Tibial artery (tissue), 4 donors: ENCODE results near the gene TIMD4.
"Not testable (repeated sequence)": the region's sequence is repeated elsewhere in the genome, so short reads cannot be mapped to it uniquely, and the experiment has no call there.

Experiments used
- DNase-seq, 2 donors: peaks; one replicate each; pipeline ENCODE4 v3.0.0-alpha.2; 2019
- H3K27ac ChIP-seq, 2 donors: fragments of 200-600 bp; sonication (generic) in 1 of 2; 1 replicate in 1 of 2; 2 replicates in 1 of 2; pipeline ENCODE4 v1.5.1; 2018 to 2019; ENCODE audit warnings: mild to moderate bottlenecking in 1 of 2
- H3K27me3 ChIP-seq, 2 donors: fragments of 200-600 bp; sonication (generic) in 1 of 2; one replicate each; pipeline versions ENCODE4 v1.5.1 to v1.6.0; 2016 to 2019
- H3K36me3 ChIP-seq, 3 donors: fragments of 200-600 bp; sonication (generic) in 2 of 3; one replicate each; pipeline ENCODE4 v1.5.1; 2016 to 2019; ENCODE audit warnings: mild to moderate bottlenecking in 2 of 3
- H3K4me1 ChIP-seq, 4 donors: fragments of 200-600 bp; sonication (generic) in 2 of 4; 1 replicate in 3 of 4; 2 replicates in 1 of 4; pipeline ENCODE4 v1.5.1; 2016 to 2019
- H3K4me3 ChIP-seq, 2 donors: fragments of 200-600 bp; sonication (generic) in 1 of 2; 1 replicate in 1 of 2; 2 replicates in 1 of 2; pipeline ENCODE4 v1.5.1; 2018 to 2019; ENCODE audit warnings: mild to moderate bottlenecking in 2 of 2
- H3K9me3 ChIP-seq, 3 donors: fragments of 200-600 bp; sonication (generic) in 1 of 3; one replicate each; pipeline ENCODE4 v1.5.1; 2016 to 2019
- CTCF ChIP-seq, 2 experiments: fragments of 200-600 bp in 1 of 2; fragments of 450-650 bp in 1 of 2; IDR thresholded peaks; one replicate each; pipeline ENCODE4 v1.5.1; 2017 to 2019; ENCODE audit warnings: antibody characterized with exemption in 2 of 2, mild to moderate bottlenecking in 1 of 2, moderate library complexity in 1 of 2
- intact Hi-C: fragments of 100-400 bp; cut with DNase I; formaldehyde crosslinking; loops from one replicate; pipeline ENCODE4 v1.15.0; 2023; ENCODE audit warnings: low total_unique reads

TIMD4 gene

GRCh38 chr5:156951359-156951758 is 11.7 kb downstream of the TIMD4 start:
- DNase-seq, result no peak
- Histone ChIP-seq H3K27ac (no peak overlapping the region), H3K4me1 (no peaks in the 10 kb centered on the region), H3K4me3 (no peak overlapping the region), H3K36me3 (no peaks in the 10 kb centered on the region), H3K9me3 (no peaks in the 10 kb centered on the region), H3K27me3 (no peaks in the 10 kb centered on the region)
- TF ChIP-seq CTCF (IDR thresholded peaks at IDR 0.05), result no peak
- intact Hi-C loops, result loop anchor here (5.0 kb wide), 1 partner anchor 761 kb away; no protein-coding TSS in a partner anchor

GRCh38 chr5:156950716-156951115 is 12.3 kb downstream of the TIMD4 start:
- H3K9me3 ChIP-seq, result no peaks in the 10 kb centered on the region
- H3K27ac ChIP-seq, result no peak overlapping the region
- no peaks in the 10 kb centered on the region for H3K36me3 ChIP-seq
- no peak for TF ChIP-seq CTCF (IDR thresholded peaks at IDR 0.05)
- no peaks in the 10 kb centered on the region for H3K27me3 ChIP-seq
- H3K4me3 ChIP-seq, result no peak overlapping the region
- no peak for DNase-seq
- H3K4me1 ChIP-seq, result no peaks in the 10 kb centered on the region
- intact Hi-C loops, result loop anchor here (5.0 kb wide), 1 partner anchor 762 kb away; no protein-coding TSS in a partner anchor

DNA sequence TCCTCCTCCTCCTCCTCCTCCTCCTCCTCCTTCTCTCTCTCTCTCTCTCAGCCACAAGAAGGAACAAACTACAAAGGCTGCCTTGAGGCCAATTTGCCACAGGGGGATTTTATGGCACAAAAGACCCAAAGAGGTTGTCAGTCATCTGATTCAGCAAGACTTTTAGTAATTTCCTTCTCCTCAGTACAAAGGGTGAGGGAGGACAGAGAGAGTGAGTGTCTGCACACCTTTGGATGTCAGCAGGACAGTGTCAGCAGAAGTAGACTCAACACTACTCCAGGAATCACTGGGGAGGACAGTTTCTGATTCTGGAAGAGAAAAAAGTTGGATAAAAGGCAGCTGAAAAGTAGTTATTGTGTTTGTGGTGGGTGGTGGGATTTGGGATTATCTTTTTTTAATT is 13.6 kb downstream of the TIMD4 start:
- no peak for DNase-seq
- intact Hi-C loops, result no loop called here
- TF ChIP-seq CTCF (IDR thresholded peaks at IDR 0.05), result no peak

GRCh38 chr5:156947925-156948324 is 15.1 kb downstream of the TIMD4 start:
- no peak for TF ChIP-seq CTCF (IDR thresholded peaks at IDR 0.05)

More for the DNA sequence above, 13.6 kb downstream of the TIMD4 start:
- Histone ChIP-seq H3K27ac (no peak overlapping the region), H3K27me3 (no peaks in the 10 kb centered on the region), H3K4me3 (no peak overlapping the region), H3K36me3 (no peaks in the 10 kb centered on the region), H3K4me1 (no peaks in the 10 kb centered on the region), H3K9me3 (no peaks in the 10 kb centered on the region)

DNA sequence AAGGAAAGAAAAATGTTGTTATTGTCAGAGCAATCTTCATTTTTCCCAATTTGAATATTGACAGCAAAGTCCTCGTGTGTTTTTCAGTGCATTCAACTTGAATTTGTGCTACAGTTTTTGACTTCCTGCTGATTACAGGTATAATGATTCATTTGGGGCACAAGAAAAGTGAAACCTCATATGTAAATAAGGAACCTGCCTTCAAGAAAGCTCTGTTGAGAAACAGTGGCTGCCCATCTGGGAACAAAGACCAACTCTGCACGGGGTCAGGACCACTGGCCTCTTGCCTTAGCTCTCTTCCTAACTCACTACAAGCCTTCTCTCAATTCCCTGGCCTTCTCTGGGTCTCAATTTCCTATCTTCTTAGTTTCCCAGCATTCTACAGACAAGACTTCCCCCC is 21.0 kb downstream of the TIMD4 start:
- H3K9me3 ChIP-seq, result no peaks in the 10 kb centered on the region
- H3K36me3 ChIP-seq, result no peaks in the 10 kb centered on the region
- H3K27ac ChIP-seq, result no peak overlapping the region
- H3K4me3 ChIP-seq, result no peak overlapping the region
- TF ChIP-seq CTCF (IDR thresholded peaks at IDR 0.05), result no peak
- H3K27me3 ChIP-seq, result no peaks in the 10 kb centered on the region
- no peaks in the 10 kb centered on the region for H3K4me1 ChIP-seq
- no peak for DNase-seq
- intact Hi-C loops, result no loop called here

More at GRCh38 chr5:156947925-156948324, 15.1 kb downstream of the TIMD4 start:
- Histone ChIP-seq H3K27me3 (no peaks in the 10 kb centered on the region), H3K4me1 (no peaks in the 10 kb centered on the region), H3K36me3 (no peaks in the 10 kb centered on the region), H3K4me3 (no peak overlapping the region), H3K27ac (no peak overlapping the region), H3K9me3 (no peaks in the 10 kb centered on the region)
- DNase-seq, result no peak
- intact Hi-C loops, result no loop called here

DNA sequence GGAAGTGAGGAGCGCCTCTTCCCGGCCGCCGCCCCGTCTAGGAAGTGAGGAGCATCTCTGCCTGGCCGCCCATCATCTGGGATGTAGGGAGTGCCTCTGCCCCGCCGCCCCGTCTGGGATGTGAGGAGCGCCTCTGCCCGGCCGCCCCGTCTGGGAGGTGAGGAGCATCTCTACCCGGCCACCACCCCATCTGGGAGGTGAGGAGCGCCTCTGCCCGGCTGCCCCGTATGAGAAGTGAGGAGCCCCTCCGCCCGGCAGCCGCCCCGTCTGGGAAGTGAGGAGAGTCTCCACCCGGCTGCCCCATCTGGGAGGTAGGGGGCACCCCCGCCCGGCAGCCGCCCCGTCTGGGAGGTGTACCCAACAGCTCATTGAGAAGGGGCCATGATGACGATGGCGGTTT is 22.6 kb downstream of the TIMD4 start:
- H3K4me3 ChIP-seq, DNase-seq, H3K27me3 ChIP-seq, H3K27ac ChIP-seq, H3K4me1 ChIP-seq, H3K9me3 ChIP-seq, H3K36me3 ChIP-seq, intact Hi-C loops: not testable (repeated sequence)
